H1 (cell line): Measurements from ENCODE around the gene ENO2. TPM values are rescaled to one million over a fixed set of nuclear protein-coding genes. Genes with fewer than 3 reads are reported as not detected.

Experiments used
- CTCF ChIA-PET: fragments of 300-600 bp; sonication (Branson Sonifier 250); formaldehyde crosslinking; loops from one replicate; lab custom pipeline; 2021; ENCODE audit not compliant: partially characterized antibody; lab: Charles Lee
- POLR2A ChIA-PET: fragments of 300-600 bp; sonication (Branson Sonifier 250); formaldehyde crosslinking; loops from one replicate; lab custom pipeline; 2021; ENCODE audit warnings: inconsistent platforms; ENCODE audit not compliant: partially characterized antibody; lab: Charles Lee
- DNase-seq, 2 experiments: peaks; one replicate each; pipeline versions ENCODE4 v3.0.0 to v3.0.0-alpha.2; 2010 to 2022; ENCODE audit warnings: low spot score in 2 of 2, low read depth in 1 of 2, mixed read lengths in 1 of 2
- FAIRE-seq: peaks from 2 replicates; lab custom pipeline; 2011; peaks lifted over from hg19 to GRCh38; lab: Jason Lieb, UNC
- H2AFZ ChIP-seq: 2 replicates; pipeline ENCODE4 v1.8.1; 2012; ENCODE audit warnings: low read length, inconsistent platforms
- H2AK5ac ChIP-seq: 2 replicates; pipeline ENCODE4 v1.6.1; 2013; ENCODE audit warnings: low read depth, low read length
- H2BK120ac ChIP-seq: replicated peaks from 2 replicates; pipeline ENCODE3; 2013; ENCODE audit warnings: low read depth, low read length, inconsistent platforms
- H2BK12ac ChIP-seq: 2 replicates; pipeline ENCODE4 v1.6.1; 2013; ENCODE audit warnings: low read depth, low read length
- H2BK15ac ChIP-seq: 2 replicates; pipeline ENCODE4 v1.6.1; 2013; ENCODE audit warnings: low read length
- H2BK20ac ChIP-seq: 2 replicates; pipeline ENCODE4 v1.6.1; 2013; ENCODE audit warnings: low read length
- H2BK5ac ChIP-seq: 2 replicates; pipeline ENCODE4 v1.6.1; 2013; ENCODE audit warnings: low read depth, low read length
- H3K14ac ChIP-seq: 2 replicates; pipeline ENCODE4 v1.6.1; 2013; ENCODE audit warnings: inconsistent platforms; ENCODE audit not compliant: insufficient read length
- H3K18ac ChIP-seq: 2 replicates; pipeline ENCODE4 v1.6.1; 2013; ENCODE audit warnings: low read length; ENCODE audit errors: extremely low read depth
- H3K23ac ChIP-seq: 2 replicates; pipeline ENCODE4 v1.6.1; 2013; ENCODE audit warnings: inconsistent platforms; ENCODE audit not compliant: insufficient read length
- H3K23me2 ChIP-seq: 2 replicates; pipeline ENCODE4 v1.6.1; 2013; ENCODE audit warnings: low read depth, low read length
- H3K27ac ChIP-seq: 2 replicates; pipeline ENCODE4 v1.6.1; 2011; ENCODE audit warnings: low read depth, low read length, inconsistent platforms
- H3K27me3 ChIP-seq, 4 experiments: replicated peaks in 1 of 4; 1 replicate in 1 of 4; 2 replicates in 3 of 4; pipeline versions ENCODE4 v1.6.1 to v1.8.1; 2011 to 2013; ENCODE audit warnings: low read length in 3 of 4, mild to moderate bottlenecking in 3 of 4, inconsistent platforms in 2 of 4, mixed read lengths in 2 of 4, moderate library complexity in 1 of 4; ENCODE audit not compliant: control insufficient read depth in 3 of 4, insufficient read depth in 3 of 4; ENCODE audit errors: extremely low read depth in 1 of 4
- H3K36me3 ChIP-seq, 4 experiments: 2 replicates each; pipeline versions ENCODE4 v1.6.1 to v1.8.1; 2011 to 2013; ENCODE audit warnings: mild to moderate bottlenecking in 4 of 4, low read length in 3 of 4, moderate library complexity in 2 of 4, control low read depth in 1 of 4, inconsistent platforms in 1 of 4; ENCODE audit not compliant: insufficient read depth in 4 of 4, control insufficient read depth in 2 of 4
- H3K4ac ChIP-seq: replicated peaks from 2 replicates; pipeline ENCODE3; 2013; ENCODE audit warnings: low read length, low read depth, mixed read lengths, inconsistent platforms; ENCODE audit not compliant: insufficient read length
- H3K4me1 ChIP-seq, 4 experiments: replicated peaks in 1 of 4; 1 replicate in 1 of 4; 2 replicates in 3 of 4; pipeline versions ENCODE4 v1.6.1 to v1.8.1; 2011 to 2013; ENCODE audit warnings: low read length in 3 of 4, inconsistent platforms in 2 of 4, mixed read lengths in 1 of 4; ENCODE audit not compliant: insufficient read depth in 4 of 4, control insufficient read depth in 3 of 4
- H3K4me2 ChIP-seq, 2 experiments: 2 replicates each; pipeline versions ENCODE4 v1.6.1 to v1.8.1; 2011 to 2013; ENCODE audit warnings: low read depth in 2 of 2, low read length in 2 of 2, control low read depth in 1 of 2, inconsistent platforms in 1 of 2, mild to moderate bottlenecking in 1 of 2; ENCODE audit not compliant: insufficient read depth in 1 of 2
- H3K4me3 ChIP-seq, 4 experiments: fragments of 200-600, 300-600 bp in 1 of 4; sonication (generic), shearing (Covaris generic), sonication (Bioruptor Twin) in 1 of 4; 2 replicates each; pipeline versions ENCODE4 v1.5.1 to v1.8.1; 2011 to 2016; ENCODE audit warnings: low read length in 4 of 4, low read depth in 3 of 4, control low read depth in 2 of 4, inconsistent platforms in 2 of 4, mild to moderate bottlenecking in 2 of 4, mixed read lengths in 1 of 4, moderate library complexity in 1 of 4; ENCODE audit not compliant: insufficient read depth in 2 of 4; ENCODE audit errors: extremely low read depth in 1 of 4
- H3K56ac ChIP-seq: replicated peaks from 2 replicates; pipeline ENCODE3; 2013; ENCODE audit warnings: low read depth, mild to moderate bottlenecking, mixed read lengths, low read length, inconsistent platforms; ENCODE audit not compliant: insufficient read length
- H3K79me1 ChIP-seq: 2 replicates; pipeline ENCODE4 v1.6.1; 2013; ENCODE audit warnings: low read depth, low read length, control low read depth
- H3K79me2 ChIP-seq, 2 experiments: 2 replicates each; pipeline versions ENCODE4 v1.6.1 to v1.8.1; 2012 to 2013; ENCODE audit warnings: low read length in 2 of 2, mild to moderate bottlenecking in 2 of 2, inconsistent platforms in 1 of 2; ENCODE audit not compliant: insufficient read depth in 2 of 2, control insufficient read depth in 1 of 2
- H3K9ac ChIP-seq, 4 experiments: replicated peaks in 1 of 4; 1 replicate in 1 of 4; 2 replicates in 3 of 4; pipeline versions ENCODE4 v1.6.1 to v1.8.1; 2011 to 2013; ENCODE audit warnings: low read depth in 3 of 4, low read length in 3 of 4, control low read depth in 2 of 4, mild to moderate bottlenecking in 2 of 4, moderate library complexity in 2 of 4, inconsistent platforms in 1 of 4; ENCODE audit errors: extremely low read depth in 1 of 4
- H3K9me3 ChIP-seq, 2 experiments: 2 replicates each; pipeline versions ENCODE4 v1.6.1 to v1.8.1; 2012 to 2013; ENCODE audit warnings: mild to moderate bottlenecking in 2 of 2, moderate library complexity in 2 of 2, control low read depth in 1 of 2, inconsistent platforms in 1 of 2, low read depth in 1 of 2, low read length in 1 of 2, mixed read lengths in 1 of 2; ENCODE audit not compliant: insufficient read depth in 2 of 2
- H4K20me1 ChIP-seq, 2 experiments: replicated peaks in 1 of 2; 2 replicates each; pipeline versions ENCODE3 to v1.8.1; 2011 to 2013; ENCODE audit warnings: inconsistent platforms in 2 of 2, low read length in 2 of 2, mild to moderate bottlenecking in 1 of 2; ENCODE audit not compliant: insufficient read depth in 2 of 2, control insufficient read depth in 1 of 2
- H4K5ac ChIP-seq: 2 replicates; pipeline ENCODE4 v1.6.1; 2013; ENCODE audit warnings: low read length, low read depth, mixed read lengths, inconsistent platforms; ENCODE audit not compliant: insufficient read length
- H4K8ac ChIP-seq: 2 replicates; pipeline ENCODE4 v1.8.0; 2013; ENCODE audit warnings: mild to moderate bottlenecking, moderate library complexity, low read length, inconsistent platforms; ENCODE audit not compliant: insufficient read depth; ENCODE audit errors: extremely low read depth
- H4K91ac ChIP-seq: replicated peaks from 2 replicates; pipeline ENCODE3; 2013; ENCODE audit warnings: low read length, mixed read lengths, inconsistent platforms; ENCODE audit not compliant: insufficient read length
- POLR2AphosphoS5 ChIP-seq: IDR thresholded peaks from 2 replicates; pipeline ENCODE4 v1.6.1; 2011; ENCODE audit warnings: low read depth, low read length
- SIN3A ChIP-seq, 2 experiments: IDR thresholded peaks in 1 of 2; conservative IDR thresholded peaks in 1 of 2; 2 replicates each; pipeline ENCODE4 v1.6.1; 2011 to 2012; ENCODE audit warnings: low read length in 2 of 2, improper control_type of control experiment in 1 of 2, low read depth in 1 of 2, mild to moderate bottlenecking in 1 of 2
- SP4 ChIP-seq: IDR thresholded peaks from 2 replicates; pipeline ENCODE4 v1.6.1; 2012; ENCODE audit warnings: low read length, inconsistent platforms
- TAF1 ChIP-seq: IDR thresholded peaks from 2 replicates; pipeline ENCODE4 v1.6.1; 2011; ENCODE audit warnings: mild to moderate bottlenecking, low read depth, low read length
- TCF12 ChIP-seq: IDR thresholded peaks from 2 replicates; pipeline ENCODE4 v1.6.1; 2011; ENCODE audit warnings: low read depth, mild to moderate bottlenecking, low read length
- TEAD4 ChIP-seq: IDR thresholded peaks from 2 replicates; pipeline ENCODE4 v1.6.1; 2012; ENCODE audit warnings: low read depth, low read length, inconsistent platforms, mixed read lengths
- WGBS, 2 experiments: shearing (Covaris generic) in 1 of 2; methylation state at CpG; one replicate each; pipeline versions ENCODE4 v1.1.6 to v1.1.7; 2013 to 2015; ENCODE audit warnings: low lambda C conversion rate in 2 of 2, mixed read lengths in 2 of 2, inconsistent platforms in 1 of 2, low coverage in 1 of 2, missing lambda C conversion rate in 1 of 2; ENCODE audit not compliant: insufficient replicate concordance in 2 of 2, insufficient coverage in 1 of 2, insufficient read length in 1 of 2; ENCODE audit errors: extremely low coverage in 1 of 2, missing lambda C conversion rate in 1 of 2; 5-methylcytosine and 5-hydroxymethylcytosine counted together
- polyA plus RNA-seq, 7 experiments: library from polyadenylated mRNA; depleted of rRNA in 3 of 7; stranded (reverse) in 5 of 7; unstranded in 2 of 7; fragments of >200 nt in 5 of 7; fragments of 200-250 nt in 2 of 7; gene quantifications; 1 replicate in 5 of 7; 2 replicates in 1 of 7; 4 replicates in 1 of 7; pipeline versions ENCODE4 v1.2.1 to v1.2.3, GENCODE V29; 2011 to 2013; ENCODE audit warnings: missing spikeins in 2 of 7, mixed read lengths in 2 of 7
- total RNA-seq: library from RNA; stranded (reverse); fragmentation: NEBNext Ultra II Directional; extraction: Animal tissue kit (Norgen Biotek cat#: 25700); gene quantifications from 2 replicates; pipeline ENCODE4 v1.2.1, GENCODE V29; 2021
- TF ChIP-seq, protein P1 (sequence below), 3 experiments: IDR thresholded peaks; 1 replicate in 2 of 3; 2 replicates in 1 of 3; pipeline versions ENCODE4 v1.5.1 to v1.6.1; 2011; ENCODE audit warnings: low read length in 3 of 3, mild to moderate bottlenecking in 3 of 3, inconsistent platforms in 2 of 3, low read depth in 1 of 3, moderate library complexity in 1 of 3; ENCODE audit not compliant: insufficient read depth in 1 of 3; ENCODE audit errors: control extremely low read depth in 1 of 3

The ENO2 gene
- total and polyA plus RNA-seq, 2 of the 8 experiments (the other 6 are each of a cell fraction or from before 2014, with no cell fraction given) = 92.4 to 102 TPM

DNA sequence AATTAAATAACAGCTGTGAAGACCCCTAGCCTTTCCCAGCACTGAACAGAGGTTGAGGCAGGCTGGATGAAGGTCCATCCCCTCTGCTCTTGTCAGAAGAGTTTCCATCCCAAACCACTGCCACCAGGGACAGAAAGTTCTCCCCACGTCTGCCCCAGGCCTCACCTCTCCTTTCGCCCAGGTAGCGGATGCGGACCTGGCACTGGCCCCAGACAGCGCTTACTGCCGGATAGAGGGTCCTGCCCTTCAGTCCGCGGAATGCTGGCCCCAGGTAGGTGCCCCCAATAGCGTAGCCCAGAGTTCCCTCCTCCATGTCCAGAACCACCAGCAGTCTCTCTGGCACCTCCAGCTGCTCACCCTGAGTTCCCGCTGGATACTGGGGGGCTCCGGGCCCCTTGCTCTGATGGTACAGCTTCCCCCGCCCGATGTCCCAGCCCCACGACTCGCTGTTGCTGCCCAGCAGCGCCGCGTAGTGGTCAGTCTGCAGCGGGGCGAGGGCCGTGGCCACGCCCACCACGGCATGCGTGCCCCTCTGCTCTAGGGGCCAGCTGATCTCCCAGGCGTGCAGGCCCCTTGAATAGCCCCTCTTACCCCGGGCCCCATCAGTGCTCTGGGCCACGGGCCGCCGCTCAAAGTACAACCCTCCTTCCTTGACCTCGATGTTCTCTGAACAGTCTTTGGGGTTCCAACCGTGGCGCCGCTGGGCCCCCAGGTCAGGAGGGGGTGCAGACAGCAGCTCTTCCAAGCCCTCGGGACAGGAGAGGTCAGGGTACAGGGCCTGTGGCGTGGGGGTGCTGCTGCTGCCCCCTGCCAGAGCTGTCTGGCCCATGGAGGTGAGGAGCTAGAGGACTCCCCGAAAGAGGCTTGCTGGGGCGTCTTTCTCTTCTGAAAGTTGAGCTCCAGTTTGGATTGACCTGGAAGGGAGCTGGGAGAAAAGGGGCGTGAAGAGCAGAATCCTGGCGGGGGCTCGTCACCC is 42.0 kb upstream of the ENO2 start:
- FAIRE-seq (no peak), DNase-seq (peak in 1 of 2 experiments; percentile 98)
- 11% methylated on average over 38 of the region's 40 CpGs; no CpG with 5 or more reads in 1 of the 2 experiments for WGBS, 2 experiments
- Histone ChIP-seq H3K36me3 (peaks cover 8 to 31% (median 13%) of the 10 kb centered on the region in 4 experiments), H3K27me3 (no peaks in the 10 kb centered on the region), H2AFZ (no peak overlapping the region), H2BK120ac (no peak overlapping the region), H4K5ac (peak overlapping the region; percentile 39), H4K20me1 (peaks cover 25 to 30% of the 10 kb centered on the region in 2 experiments), H2BK12ac (no peak overlapping the region), H3K79me2 (peaks cover 0 to 26% of the 10 kb centered on the region in 2 experiments; a peak in 2 of 4 replicates), H2BK20ac (no peak overlapping the region), H3K79me1 (0 out of 2 replicates have a peak, but pooled peaks cover 7% of the 10 kb centered on the region), H4K8ac (peak overlapping the region; percentile 45; the same call in 1 of the 2 replicates), H3K23ac (no peak overlapping the region), H3K18ac (peak overlapping the region; percentile 76), H3K4me1 (peaks cover 2 to 34% (median 14%) of the 10 kb centered on the region in 4 experiments), H3K27ac (peak overlapping the region; percentile 40), H3K4me3 (peak overlapping the region; percentile 42 to 95 (median 86)), H3K9me3 (no peaks in the 10 kb centered on the region), H3K9ac (peak overlapping the region; percentile 31 to 78 (median 76); a peak in 6 of 7 replicates), H3K14ac (no peak overlapping the region), H2BK15ac (no peak overlapping the region), H4K91ac (peak overlapping the region; percentile 22), H2BK5ac (peak overlapping the region; percentile 78; the same call in 1 of the 2 replicates), H3K4ac (peak overlapping the region; percentile 29), H3K56ac (peak overlapping the region; percentile 87), H2AK5ac (no peak overlapping the region), H3K4me2 (peak overlapping the region; percentile 85 to 89), H3K23me2 (peaks cover 17% of the 10 kb centered on the region)
- ChIA-PET POLR2A (interaction anchor here (0.8 to 18.9 kb wide), 26 partner anchors 11 to 379 kb away, joined by 3 to 588 read pairs (median 6); partner anchors contain the start of genes ATN1, C12orf57, CDCA3 and EMG1), CTCF (interaction anchor here (0.6 to 10.4 kb wide), 38 partner anchors 10 to 259 kb away, joined by 3 to 216 read pairs (median 8); partner anchors contain the start of genes C12orf57, CDCA3, ENO2 and LPCAT3)
- TF ChIP-seq TEAD4 = peak; percentile 42; the same call in 1 of the 2 replicates
- TF ChIP-seq POLR2AphosphoS5 = peak; percentile 76; the same call in 1 of the 2 replicates
- peak; percentile 46; the same call in 1 of the 2 replicates for TF ChIP-seq TAF1
- TF ChIP-seq TCF12 = no peak
- TF ChIP-seq SP4 = peak; percentile 90; the same call in 1 of the 2 replicates
- TF ChIP-seq, protein P1, sequence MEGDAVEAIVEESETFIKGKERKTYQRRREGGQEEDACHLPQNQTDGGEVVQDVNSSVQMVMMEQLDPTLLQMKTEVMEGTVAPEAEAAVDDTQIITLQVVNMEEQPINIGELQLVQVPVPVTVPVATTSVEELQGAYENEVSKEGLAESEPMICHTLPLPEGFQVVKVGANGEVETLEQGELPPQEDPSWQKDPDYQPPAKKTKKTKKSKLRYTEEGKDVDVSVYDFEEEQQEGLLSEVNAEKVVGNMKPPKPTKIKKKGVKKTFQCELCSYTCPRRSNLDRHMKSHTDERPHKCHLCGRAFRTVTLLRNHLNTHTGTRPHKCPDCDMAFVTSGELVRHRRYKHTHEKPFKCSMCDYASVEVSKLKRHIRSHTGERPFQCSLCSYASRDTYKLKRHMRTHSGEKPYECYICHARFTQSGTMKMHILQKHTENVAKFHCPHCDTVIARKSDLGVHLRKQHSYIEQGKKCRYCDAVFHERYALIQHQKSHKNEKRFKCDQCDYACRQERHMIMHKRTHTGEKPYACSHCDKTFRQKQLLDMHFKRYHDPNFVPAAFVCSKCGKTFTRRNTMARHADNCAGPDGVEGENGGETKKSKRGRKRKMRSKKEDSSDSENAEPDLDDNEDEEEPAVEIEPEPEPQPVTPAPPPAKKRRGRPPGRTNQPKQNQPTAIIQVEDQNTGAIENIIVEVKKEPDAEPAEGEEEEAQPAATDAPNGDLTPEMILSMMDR (IDR thresholded peaks at IDR 0.05; ENCODE audit: control extremely low read depth in 1 of 3, insufficient read depth in 1 of 3, low read depth in 1 of 3, low read length in 3 of 3) = peak in 2 of 3 experiments; percentile 93 to 98; a peak in 3 of 4 replicates
- TF ChIP-seq SIN3A (conservative IDR thresholded peaks at IDR 0.05 in 1 of 2, IDR thresholded peaks at IDR 0.05 in 1 of 2; ENCODE audit: low read depth in 1 of 2, low read length in 2 of 2) = peak; percentile 93 to 94; a peak in 3 of 4 replicates
